ENCODE measurements around the gene TBC1D3I.
"Not testable (repeated sequence)": the region's sequence is repeated elsewhere in the genome, so short reads cannot be mapped to it uniquely, and the experiment has no call there.

TBC1D3I gene

DNA sequence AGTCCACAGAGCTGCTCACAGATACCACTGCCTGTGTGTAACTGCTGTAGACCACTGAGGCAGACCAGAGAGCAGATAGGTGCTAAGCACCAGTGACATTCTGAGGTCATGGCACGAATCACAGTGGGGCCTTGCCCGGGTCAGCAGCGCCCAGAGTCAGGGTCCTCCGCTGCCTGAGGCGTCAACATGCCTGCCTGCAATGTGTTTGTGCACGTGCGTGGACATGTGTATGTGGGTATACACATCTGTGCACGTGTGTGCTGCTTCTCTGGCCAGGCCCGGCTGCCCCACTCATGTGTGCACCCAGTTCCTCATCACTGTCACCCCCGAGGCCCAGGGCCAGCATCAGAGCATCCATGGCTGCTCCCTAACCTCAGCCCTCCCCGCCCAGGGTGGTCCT, at the start of gene TBC1D3I:
Gene TBC1D3I (minus strand): TSS at position 101 of the 400 bp plus-strand sequence. CDS start 1,585 bp downstream, outside the sequence.
- POLR2A ChIA-PET; H3K4me1 ChIP-seq (ENCODE audit: control insufficient read depth, insufficient read depth, low read length); H3K4me3 ChIP-seq (ENCODE audit: low read depth, low read length); CTCF ChIA-PET; H3K27ac ChIP-seq (ENCODE audit: extremely low read depth, low read depth, low read length); H3K9me3 ChIP-seq (ENCODE audit: control insufficient read depth, insufficient read depth, low read depth, low read length); H3K36me3 ChIP-seq (ENCODE audit: control insufficient read depth in 2 of 2, insufficient read depth in 1 of 2, low read length in 2 of 2): not testable (repeated sequence)

DNA sequence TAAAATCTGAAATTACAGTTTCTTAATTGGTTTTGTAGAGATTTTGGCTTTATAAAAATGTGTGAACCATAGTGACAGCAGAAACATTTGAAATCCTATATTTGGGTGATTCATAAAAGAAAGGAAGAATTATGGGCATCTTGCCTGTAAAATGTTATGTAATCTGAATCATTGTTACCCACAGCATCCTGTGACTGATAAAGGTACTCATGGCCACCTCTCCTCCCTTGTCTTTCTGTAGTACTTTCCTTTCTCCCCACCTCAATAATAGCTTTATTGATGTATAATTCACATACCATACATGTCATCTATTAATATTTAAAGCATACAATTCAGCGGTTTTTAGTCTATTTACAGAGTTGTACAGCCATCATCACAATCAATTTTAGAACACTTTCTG, 30.8 kb upstream of the TBC1D3I start:
- H3K9me3 ChIP-seq (ENCODE audit: control insufficient read depth, insufficient read depth, low read depth, low read length); POLR2A ChIA-PET; H3K36me3 ChIP-seq (ENCODE audit: control insufficient read depth in 2 of 2, insufficient read depth in 1 of 2, low read length in 2 of 2); H3K27ac ChIP-seq (ENCODE audit: extremely low read depth, low read depth, low read length); CTCF ChIA-PET; H3K4me1 ChIP-seq (ENCODE audit: control insufficient read depth, insufficient read depth, low read length); H3K4me3 ChIP-seq (ENCODE audit: low read depth, low read length): not testable (repeated sequence)

DNA sequence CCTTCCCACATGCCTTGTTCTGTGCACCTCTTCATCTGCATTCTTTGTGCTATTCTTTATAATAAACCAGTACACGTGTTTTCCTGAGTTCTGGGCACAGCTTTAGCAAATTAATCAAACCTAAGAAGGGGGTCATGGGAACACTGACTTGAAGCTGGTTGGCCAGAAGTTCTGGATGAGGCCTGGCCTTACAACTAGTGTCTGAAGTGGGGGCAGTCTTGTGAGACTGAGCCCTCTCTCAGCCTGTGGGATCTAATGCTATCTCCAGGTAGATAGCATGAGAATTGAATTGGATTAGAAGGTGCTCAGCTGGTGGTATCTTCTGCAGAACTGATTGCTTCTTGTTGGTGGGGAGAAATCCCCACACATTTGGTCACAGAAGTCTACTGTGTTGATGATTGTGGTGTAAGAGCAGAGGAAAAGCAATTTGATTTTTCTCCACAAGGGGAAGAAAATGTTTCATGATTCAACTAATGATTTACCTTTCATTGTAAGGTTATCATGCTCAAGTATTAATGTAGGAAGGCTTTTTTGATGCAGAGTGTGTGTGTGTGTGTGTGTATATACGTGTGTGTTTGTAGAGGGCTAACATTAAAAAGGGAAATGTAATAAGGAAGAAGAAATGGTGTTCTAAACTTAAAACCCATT, 25.7 kb upstream of the TBC1D3I start:
- H3K4me3 ChIP-seq (ENCODE audit: low read depth, low read length); CTCF ChIA-PET; H3K4me1 ChIP-seq (ENCODE audit: control insufficient read depth, insufficient read depth, low read length); H3K9me3 ChIP-seq (ENCODE audit: control insufficient read depth, insufficient read depth, low read depth, low read length); H3K36me3 ChIP-seq (ENCODE audit: control insufficient read depth in 2 of 2, insufficient read depth in 1 of 2, low read length in 2 of 2); H3K27ac ChIP-seq (ENCODE audit: extremely low read depth, low read depth, low read length); POLR2A ChIA-PET: not testable (repeated sequence)

DNA sequence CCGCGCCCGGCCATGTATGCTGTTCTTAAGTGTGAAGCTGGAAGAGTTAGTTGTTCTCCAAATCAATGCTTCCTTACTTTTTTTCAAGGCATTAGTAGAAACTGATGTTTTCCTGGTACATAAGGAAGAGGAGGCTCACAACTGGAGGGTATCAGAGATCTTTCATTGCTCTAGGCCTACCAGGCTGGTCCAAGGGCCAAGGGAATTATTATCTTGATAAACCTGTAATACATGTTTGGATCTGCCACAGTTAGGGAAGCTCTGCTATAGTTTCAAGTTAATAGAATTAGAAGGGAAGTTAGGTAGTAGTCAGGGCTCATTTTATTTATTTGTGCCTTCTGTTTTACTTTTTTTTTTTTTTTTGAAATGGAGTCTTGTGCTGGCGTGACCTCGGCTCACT, 19.8 kb upstream of the TBC1D3I start:
- H3K27ac ChIP-seq (ENCODE audit: extremely low read depth, low read depth, low read length); CTCF ChIA-PET; POLR2A ChIA-PET; H3K4me1 ChIP-seq (ENCODE audit: control insufficient read depth, insufficient read depth, low read length); H3K9me3 ChIP-seq (ENCODE audit: control insufficient read depth, insufficient read depth, low read depth, low read length); H3K4me3 ChIP-seq (ENCODE audit: low read depth, low read length); H3K36me3 ChIP-seq (ENCODE audit: control insufficient read depth in 2 of 2, insufficient read depth in 1 of 2, low read length in 2 of 2): not testable (repeated sequence)

DNA sequence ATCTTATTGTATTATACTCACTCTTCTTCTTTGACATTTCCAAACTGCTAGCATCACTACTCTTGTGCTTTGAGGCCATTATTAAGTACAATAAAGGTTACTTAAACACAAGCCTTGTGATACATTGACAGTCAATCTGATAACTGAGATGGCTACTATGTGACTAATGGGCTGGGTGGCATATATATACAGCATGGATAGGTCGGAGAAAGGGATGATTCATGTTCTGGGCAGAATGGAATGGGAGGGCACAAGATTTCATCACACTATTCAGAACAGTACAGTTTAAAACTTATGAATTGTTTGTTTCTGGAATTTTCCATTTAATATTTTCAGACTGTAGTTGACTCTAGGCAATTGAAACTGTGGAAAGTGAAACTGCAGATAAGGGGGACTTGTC, 18.9 kb upstream of the TBC1D3I start:
- POLR2A ChIA-PET; H3K27ac ChIP-seq (ENCODE audit: extremely low read depth, low read depth, low read length); CTCF ChIA-PET; H3K9me3 ChIP-seq (ENCODE audit: control insufficient read depth, insufficient read depth, low read depth, low read length); H3K36me3 ChIP-seq (ENCODE audit: control insufficient read depth in 2 of 2, insufficient read depth in 1 of 2, low read length in 2 of 2); H3K4me3 ChIP-seq (ENCODE audit: low read depth, low read length); H3K4me1 ChIP-seq (ENCODE audit: control insufficient read depth, insufficient read depth, low read length): not testable (repeated sequence)

DNA sequence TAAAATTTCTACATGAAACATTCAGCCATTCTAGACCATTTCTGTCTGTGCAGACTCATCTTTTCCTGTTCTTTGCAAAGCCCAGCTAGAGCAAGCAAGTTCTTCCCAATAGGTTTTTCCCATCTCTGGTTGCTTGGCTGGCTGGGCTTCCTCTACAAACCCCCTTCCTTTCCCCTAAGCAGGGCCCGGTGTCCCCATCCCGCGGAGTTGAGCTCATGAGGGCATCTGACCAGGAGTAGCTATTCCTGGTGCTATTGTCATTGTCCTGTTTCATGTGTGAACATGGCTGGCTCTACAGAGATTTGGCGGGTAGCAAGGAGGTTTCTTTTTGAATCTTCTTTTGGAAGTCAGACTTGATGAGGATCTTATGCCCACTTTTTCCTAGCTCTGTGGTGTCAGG, 22.3 kb downstream of the TBC1D3I start:
- H3K36me3 ChIP-seq (ENCODE audit: control insufficient read depth in 2 of 2, insufficient read depth in 1 of 2, low read length in 2 of 2); H3K9me3 ChIP-seq (ENCODE audit: control insufficient read depth, insufficient read depth, low read depth, low read length); H3K4me3 ChIP-seq (ENCODE audit: low read depth, low read length); CTCF ChIA-PET; POLR2A ChIA-PET; H3K27ac ChIP-seq (ENCODE audit: extremely low read depth, low read depth, low read length); H3K4me1 ChIP-seq (ENCODE audit: control insufficient read depth, insufficient read depth, low read length): not testable (repeated sequence)

DNA sequence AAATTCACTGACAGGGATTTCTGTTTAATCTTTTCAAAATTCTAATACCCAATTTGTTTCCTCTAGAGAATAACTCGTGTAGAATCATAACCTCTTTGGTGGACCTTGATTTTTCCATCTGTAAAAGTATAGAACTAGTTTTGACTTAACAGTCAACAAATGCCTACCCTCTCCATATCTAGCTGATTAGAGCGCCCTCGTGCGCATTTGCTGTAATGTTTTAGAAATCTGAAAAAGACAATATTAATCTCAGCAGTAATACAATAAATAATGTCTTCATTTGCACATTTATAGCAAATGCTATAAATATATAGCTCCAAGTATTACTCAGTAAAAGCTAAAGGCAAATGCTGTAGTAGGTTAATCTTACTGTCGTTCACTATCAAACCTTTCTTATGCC, 34.7 kb downstream of the TBC1D3I start:
- H3K36me3 ChIP-seq (ENCODE audit: control insufficient read depth in 2 of 2, insufficient read depth in 1 of 2, low read length in 2 of 2); CTCF ChIA-PET; POLR2A ChIA-PET; H3K4me3 ChIP-seq (ENCODE audit: low read depth, low read length); H3K27ac ChIP-seq (ENCODE audit: extremely low read depth, low read depth, low read length); H3K4me1 ChIP-seq (ENCODE audit: control insufficient read depth, insufficient read depth, low read length); H3K9me3 ChIP-seq (ENCODE audit: control insufficient read depth, insufficient read depth, low read depth, low read length): not testable (repeated sequence)

DNA sequence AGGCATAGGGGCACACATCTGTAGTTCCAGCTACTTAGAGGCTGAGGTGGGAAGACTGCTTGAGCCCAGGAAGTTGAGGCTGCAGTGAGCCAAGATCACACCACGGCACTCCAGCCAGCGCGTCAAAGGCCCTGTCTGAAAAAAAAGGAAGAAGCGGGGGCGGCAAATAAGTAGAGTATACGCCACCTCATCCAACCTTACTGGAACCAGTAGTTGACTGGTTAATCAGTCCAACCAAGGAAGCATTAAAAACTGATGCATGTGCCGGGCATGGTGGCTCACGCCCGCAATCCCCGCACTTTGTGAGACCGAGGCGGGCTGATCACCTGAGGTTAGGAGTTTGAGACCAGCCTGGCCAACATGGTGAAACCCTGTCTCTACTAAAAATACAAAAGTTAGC, 41.4 kb downstream of the TBC1D3I start:
- H3K9me3 ChIP-seq (ENCODE audit: control insufficient read depth, insufficient read depth, low read depth, low read length), result not testable (repeated sequence)

DNA sequence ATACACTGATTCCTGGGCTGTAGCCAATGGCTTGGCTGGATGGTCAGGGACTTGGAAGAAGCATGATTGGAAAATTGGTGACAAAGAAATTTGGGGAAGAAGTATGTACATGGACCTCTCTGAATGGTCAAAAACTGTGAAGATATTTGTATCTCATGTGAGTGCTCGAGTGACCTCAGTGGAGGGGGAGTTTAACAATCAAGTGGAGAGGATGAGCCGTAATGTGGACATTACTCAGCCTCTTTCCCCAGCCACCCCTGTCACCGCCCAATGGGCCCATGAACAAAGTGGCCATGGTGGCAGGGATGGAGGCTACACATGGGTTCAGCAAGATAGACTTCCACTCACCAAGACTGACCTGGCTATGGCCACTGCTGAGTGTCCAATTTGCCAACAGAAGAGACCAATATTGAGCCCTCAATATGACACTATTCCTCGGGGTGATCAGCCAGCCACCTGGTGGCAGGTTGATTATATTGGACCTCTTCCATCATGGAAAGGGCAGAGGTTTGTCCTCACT, 42.7 kb downstream of the TBC1D3I start:
- CTCF ChIA-PET; H3K27ac ChIP-seq (ENCODE audit: extremely low read depth, low read depth, low read length); POLR2A ChIA-PET; H3K4me1 ChIP-seq (ENCODE audit: control insufficient read depth, insufficient read depth, low read length); H3K36me3 ChIP-seq (ENCODE audit: control insufficient read depth in 2 of 2, insufficient read depth in 1 of 2, low read length in 2 of 2); H3K9me3 ChIP-seq (ENCODE audit: control insufficient read depth, insufficient read depth, low read depth, low read length); H3K4me3 ChIP-seq (ENCODE audit: low read depth, low read length): not testable (repeated sequence)

More for the DNA sequence above, 41.4 kb downstream of the TBC1D3I start:
- CTCF ChIA-PET; H3K4me1 ChIP-seq (ENCODE audit: control insufficient read depth, insufficient read depth, low read length); POLR2A ChIA-PET; H3K36me3 ChIP-seq (ENCODE audit: control insufficient read depth in 2 of 2, insufficient read depth in 1 of 2, low read length in 2 of 2); H3K27ac ChIP-seq (ENCODE audit: extremely low read depth, low read depth, low read length); H3K4me3 ChIP-seq (ENCODE audit: low read depth, low read length): not testable (repeated sequence)

DNA sequence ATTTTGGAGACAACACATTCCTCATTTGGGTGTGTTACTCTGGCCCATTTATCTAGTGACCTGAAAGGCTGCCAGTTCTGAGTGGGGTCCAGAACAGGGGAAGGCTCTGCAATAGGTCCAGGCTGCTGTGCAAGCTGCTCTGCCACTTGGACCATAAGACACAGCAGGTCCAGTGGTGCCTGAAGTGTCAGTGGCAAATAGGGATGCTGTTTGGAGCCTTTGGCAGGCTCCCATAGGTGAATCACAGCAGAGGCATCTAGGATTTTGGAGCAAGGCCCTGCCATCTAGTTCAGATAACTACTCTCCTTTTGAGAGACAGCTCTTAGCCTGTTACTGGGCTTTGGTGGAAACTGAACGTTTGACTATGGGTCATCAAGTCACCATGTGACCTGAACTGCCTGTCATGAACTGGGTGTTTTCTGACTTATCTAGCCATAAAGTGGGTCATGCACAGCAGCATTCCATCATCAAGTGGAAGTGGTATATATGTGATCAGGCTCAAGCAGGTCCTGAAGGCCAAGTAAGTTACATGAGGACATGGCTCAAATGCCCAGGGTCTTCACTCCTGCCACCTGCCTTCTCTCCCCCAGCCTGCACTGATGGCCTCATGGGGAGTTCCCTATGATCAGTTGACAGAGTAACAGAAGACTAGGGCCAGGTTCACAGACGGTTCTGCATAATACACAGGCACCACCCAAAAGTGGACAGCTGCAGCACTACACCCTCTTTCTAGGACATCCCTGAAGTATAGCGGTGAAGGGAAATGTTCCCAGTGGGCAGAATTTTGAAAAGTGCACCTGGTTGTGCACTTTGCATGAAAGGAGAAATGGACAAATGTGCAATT, 43.4 kb downstream of the TBC1D3I start:
- H3K4me1 ChIP-seq (ENCODE audit: control insufficient read depth, insufficient read depth, low read length); H3K27ac ChIP-seq (ENCODE audit: extremely low read depth, low read depth, low read length); H3K36me3 ChIP-seq (ENCODE audit: control insufficient read depth in 2 of 2, insufficient read depth in 1 of 2, low read length in 2 of 2); POLR2A ChIA-PET; CTCF ChIA-PET; H3K4me3 ChIP-seq (ENCODE audit: low read depth, low read length); H3K9me3 ChIP-seq (ENCODE audit: control insufficient read depth, insufficient read depth, low read depth, low read length): not testable (repeated sequence)

DNA sequence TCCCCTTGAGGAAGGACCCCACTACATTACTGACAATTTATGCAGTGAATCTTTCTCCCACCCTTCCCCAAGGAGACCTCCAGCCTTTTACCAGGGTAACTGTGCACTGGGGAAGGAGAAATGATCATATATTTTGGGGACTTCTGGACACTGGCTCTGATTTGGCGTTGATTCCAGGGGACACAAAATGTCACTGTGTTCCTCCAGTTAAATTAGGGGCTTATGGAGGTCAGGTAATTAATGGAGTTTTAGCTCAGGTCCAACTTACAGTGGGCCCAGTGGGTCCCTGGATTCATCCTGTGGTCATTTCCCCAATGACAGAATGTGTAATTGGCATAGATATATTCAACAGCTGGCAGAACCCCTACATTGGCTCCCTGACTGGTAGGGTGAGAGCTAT, 44.8 kb downstream of the TBC1D3I start:
- H3K9me3 ChIP-seq (ENCODE audit: control insufficient read depth, insufficient read depth, low read depth, low read length); H3K4me3 ChIP-seq (ENCODE audit: low read depth, low read length); CTCF ChIA-PET; H3K27ac ChIP-seq (ENCODE audit: extremely low read depth, low read depth, low read length); H3K36me3 ChIP-seq (ENCODE audit: control insufficient read depth in 2 of 2, insufficient read depth in 1 of 2, low read length in 2 of 2); H3K4me1 ChIP-seq (ENCODE audit: control insufficient read depth, insufficient read depth, low read length); POLR2A ChIA-PET: not testable (repeated sequence)
